CD14-positive monocyte (primary cell): ENCODE data around the gene STARD8. TPM values are rescaled to one million over a fixed set of nuclear protein-coding genes. Genes with fewer than 3 reads are reported as not detected.

Source experiments
- DNase-seq, 3 donors: peaks; one replicate each; pipeline ENCODE4 v3.0.0-alpha.2; 2011 to 2022
- H2AFZ ChIP-seq: 2 replicates; pipeline ENCODE4 v1.6.0; 2012; ENCODE audit warnings: mild to moderate bottlenecking, low read depth, low read length, inconsistent platforms; ENCODE audit not compliant: insufficient read depth, poor library complexity, severe bottlenecking
- H3K27ac ChIP-seq, 2 donors: 1 replicate in 1 of 2; 2 replicates in 1 of 2; pipeline ENCODE4 v1.5.1; 2012 to 2013; ENCODE audit warnings: low read length in 2 of 2, control low read depth in 1 of 2, inconsistent platforms in 1 of 2, low read depth in 1 of 2, mild to moderate bottlenecking in 1 of 2
- H3K27me3 ChIP-seq, 2 donors: one replicate each; pipeline versions ENCODE4 v1.6.0 to v1.6.1; 2011 to 2013; ENCODE audit warnings: low read length in 2 of 2; ENCODE audit not compliant: control insufficient read depth in 2 of 2, insufficient read depth in 2 of 2
- H3K36me3 ChIP-seq, 2 donors: replicated peaks in 1 of 2; 1 replicate in 1 of 2; 2 replicates in 1 of 2; pipeline versions ENCODE4 v1.5.1 to v1.6.1; 2012 to 2013; ENCODE audit warnings: low read length in 2 of 2, control low read depth in 1 of 2, inconsistent platforms in 1 of 2, mild to moderate bottlenecking in 1 of 2; ENCODE audit not compliant: insufficient read depth in 2 of 2, control insufficient read depth in 1 of 2
- H3K4me1 ChIP-seq, 2 donors: 1 replicate in 1 of 2; 2 replicates in 1 of 2; pipeline versions ENCODE4 v1.5.1 to v1.6.1; 2012 to 2013; ENCODE audit warnings: low read length in 2 of 2, control low read depth in 1 of 2, inconsistent platforms in 1 of 2, mild to moderate bottlenecking in 1 of 2, moderate library complexity in 1 of 2; ENCODE audit not compliant: insufficient read depth in 2 of 2, control insufficient read depth in 1 of 2
- H3K4me2 ChIP-seq: replicated peaks from 2 replicates; pipeline ENCODE3; 2012; ENCODE audit warnings: low read length, moderate library complexity, mild to moderate bottlenecking; ENCODE audit not compliant: poor library complexity, severe bottlenecking; ENCODE audit errors: extremely low read depth
- H3K4me3 ChIP-seq, 3 experiments: fragments of 200-600 bp in 1 of 3; sonication (generic) in 1 of 3; replicated peaks in 1 of 3; 1 replicate in 2 of 3; 2 replicates in 1 of 3; pipeline ENCODE4 v1.5.1; 2011 to 2013; ENCODE audit warnings: low read length in 3 of 3, mild to moderate bottlenecking in 3 of 3, control low read depth in 2 of 3, low read depth in 2 of 3, inconsistent platforms in 1 of 3, moderate library complexity in 1 of 3
- H3K79me2 ChIP-seq: 2 replicates; pipeline ENCODE4 v1.6.0; 2012; ENCODE audit warnings: mild to moderate bottlenecking, control low read depth, inconsistent platforms, low read length, moderate library complexity; ENCODE audit not compliant: insufficient read depth
- H3K9ac ChIP-seq: 2 replicates; pipeline ENCODE4 v1.6.0; 2017; ENCODE audit warnings: low read length, mild to moderate bottlenecking; ENCODE audit not compliant: insufficient read depth, poor library complexity, severe bottlenecking
- H3K9me3 ChIP-seq, 2 donors: replicated peaks in 1 of 2; 1 replicate in 1 of 2; 2 replicates in 1 of 2; pipeline versions ENCODE4 v1.5.1 to v1.6.1; 2012 to 2013; ENCODE audit warnings: low read length in 2 of 2, control low read depth in 1 of 2; ENCODE audit not compliant: control insufficient read depth in 1 of 2, insufficient read depth in 1 of 2
- H4K20me1 ChIP-seq: 2 replicates; pipeline ENCODE4 v1.6.0; 2012; ENCODE audit warnings: mild to moderate bottlenecking, low read length, control low read depth, moderate library complexity; ENCODE audit not compliant: insufficient read depth
- H3K27ac Mint-ChIP-seq, 7 donors: one replicate each; pipeline ENCODE4 v1.8.0; 2020; ENCODE audit warnings: mild to moderate bottlenecking in 7 of 7, mixed read lengths in 7 of 7, moderate library complexity in 6 of 7, inconsistent platforms in 2 of 7
- H3K27me3 Mint-ChIP-seq, 3 donors: one replicate each; pipeline ENCODE4 v1.8.0; 2021 to 2022; ENCODE audit warnings: low read depth in 3 of 3, mild to moderate bottlenecking in 3 of 3, mixed read lengths in 3 of 3, moderate library complexity in 3 of 3, inconsistent platforms in 1 of 3
- H3K36me3 Mint-ChIP-seq, 2 donors: one replicate each; pipeline ENCODE4 v1.8.0; 2020; ENCODE audit warnings: mixed read lengths in 2 of 2, inconsistent platforms in 1 of 2, mild to moderate bottlenecking in 1 of 2
- H3K4me1 Mint-ChIP-seq: one replicate; pipeline ENCODE4 v1.8.0; 2020; ENCODE audit warnings: mild to moderate bottlenecking, mixed read lengths
- H3K4me3 Mint-ChIP-seq, 2 donors: one replicate each; pipeline ENCODE4 v1.8.0; 2020; ENCODE audit warnings: mild to moderate bottlenecking in 2 of 2, mixed read lengths in 2 of 2, moderate library complexity in 1 of 2
- H3K9me3 Mint-ChIP-seq, 7 donors: one replicate each; pipeline ENCODE4 v1.8.0; 2020 to 2022; ENCODE audit warnings: mixed read lengths in 7 of 7, mild to moderate bottlenecking in 6 of 7, moderate library complexity in 6 of 7, inconsistent platforms in 2 of 7
- CTCF ChIP-seq: fragments of 200-600 bp; IDR thresholded peaks from one replicate; pipeline ENCODE4 v1.8.0; 2022; ENCODE audit warnings: antibody characterized with exemption, mild to moderate bottlenecking
- WGBS: methylation state at CpG from one replicate; pipeline ENCODE4 v1.1.5; 2013; ENCODE audit warnings: missing lambda C conversion rate; ENCODE audit not compliant: insufficient coverage; 5-methylcytosine and 5-hydroxymethylcytosine counted together
- intact Hi-C, 2 donors: fragments of 100-400 bp; cut with micrococcal nuclease; formaldehyde crosslinking; loops; one replicate each; pipeline versions ENCODE4 v1.15.0 to v1.15.1; 2023
- polyA plus RNA-seq, 3 donors: library from polyadenylated mRNA; depleted of rRNA in 1 of 3; unstranded in 2 of 3; stranded (reverse) in 1 of 3; fragments of 300-500 nt in 2 of 3; fragments of >200 nt in 1 of 3; fragmentation: Illumina TruSeq in 2 of 3; gene quantifications; 1 replicate in 2 of 3; 2 replicates in 1 of 3; pipeline ENCODE4 v1.2.3, GENCODE V29; 2012 to 2021

The STARD8 gene
- polyA plus RNA-seq, 3 donors, result 1.2 to 4.1 (median 1.7) TPM

GRCh38 chrX:68631336-68631735 is 16.1 kb upstream of the STARD8 start:
- H3K4me1 ChIP-seq, result no peaks in the 10 kb centered on the region
- H3K79me2 ChIP-seq, result no peaks in the 10 kb centered on the region
- H3K9ac ChIP-seq, result no peak overlapping the region
- H3K4me3 ChIP-seq, result no peak overlapping the region
- H3K27ac Mint-ChIP-seq, result no peak overlapping the region
- peaks cover 2 to 10% (median 3%) of the 10 kb centered on the region in 3 donors for H3K27me3 Mint-ChIP-seq
- 100% methylated on average over 1 of the region's 4 CpGs for WGBS
- H3K27me3 ChIP-seq, result no peaks in the 10 kb centered on the region
- DNase-seq, result no peak
- H3K4me1 Mint-ChIP-seq, result no peaks in the 10 kb centered on the region
- H3K36me3 ChIP-seq, result no peaks in the 10 kb centered on the region
- no peak overlapping the region for H2AFZ ChIP-seq
- H3K27ac ChIP-seq, result no peak overlapping the region
- no peak for TF ChIP-seq CTCF
- H3K4me3 Mint-ChIP-seq, result no peak overlapping the region
- no peaks in the 10 kb centered on the region for H4K20me1 ChIP-seq
- intact Hi-C loops, result no loop called here
- no peaks in the 10 kb centered on the region for H3K9me3 ChIP-seq
- H3K9me3 Mint-ChIP-seq, result peaks cover 0 to 2% (median 0%) of the 10 kb centered on the region in 7 donors
- H3K36me3 Mint-ChIP-seq, result no peaks in the 10 kb centered on the region
- H3K4me2 ChIP-seq, result no peak overlapping the region

GRCh38 chrX:68632491-68632890 is 15.0 kb upstream of the STARD8 start:
- H3K27ac Mint-ChIP-seq, result no peak overlapping the region
- H3K4me1 Mint-ChIP-seq, result no peaks in the 10 kb centered on the region
- no peak overlapping the region for H3K4me3 ChIP-seq
- H3K4me3 Mint-ChIP-seq, result no peak overlapping the region
- intact Hi-C loops, result no loop called here
- peaks cover 0 to 2% (median 0%) of the 10 kb centered on the region in 7 donors for H3K9me3 Mint-ChIP-seq
- no peak for DNase-seq
- no peak overlapping the region for H2AFZ ChIP-seq
- H3K9ac ChIP-seq, result no peak overlapping the region
- no peaks in the 10 kb centered on the region for H3K4me1 ChIP-seq
- no peaks in the 10 kb centered on the region for H3K9me3 ChIP-seq
- WGBS, result no CpG with 5 or more reads among the region's 2 CpGs
- H3K27me3 ChIP-seq, result no peaks in the 10 kb centered on the region
- H3K27ac ChIP-seq, result no peak overlapping the region
- H3K27me3 Mint-ChIP-seq, result peaks cover 1 to 10% (median 2%) of the 10 kb centered on the region in 3 donors
- H3K79me2 ChIP-seq, result no peaks in the 10 kb centered on the region
- H3K36me3 Mint-ChIP-seq, result no peaks in the 10 kb centered on the region
- H4K20me1 ChIP-seq, result no peaks in the 10 kb centered on the region
- H3K4me2 ChIP-seq, result no peak overlapping the region
- no peak for TF ChIP-seq CTCF
- no peaks in the 10 kb centered on the region for H3K36me3 ChIP-seq
